Epithelial cell of proximal tubule (primary cell): ENCODE measurements around the gene IL31RA. TPM values are rescaled to one million over a fixed set of nuclear protein-coding genes. Genes with fewer than 3 reads are reported as not detected.

ENCODE experiments used
- DNase-seq: peaks from one replicate; pipeline ENCODE4 v3.0.0-alpha.2; 2011; ENCODE audit warnings: low read depth
- H3K4me3 ChIP-seq: 2 replicates; pipeline ENCODE4 v1.5.1; 2011; ENCODE audit warnings: low read depth, mild to moderate bottlenecking, low read length
- CTCF ChIP-seq: conservative IDR thresholded peaks from 2 replicates; pipeline ENCODE4 v1.5.1; 2012; ENCODE audit warnings: low read depth, mild to moderate bottlenecking, low read length
- total RNA-seq: library from RNA; depleted of rRNA; stranded (reverse); fragments of >200 nt; gene quantifications from 2 replicates; pipeline ENCODE4 v1.2.3, GENCODE V29; 2015

IL31RA gene
- total RNA-seq, 1 donor from 2014 or later = 2.9 TPM

GRCh38 chr5:55858104-55858503 is 6.9 kb downstream of the IL31RA start:
- H3K4me3 ChIP-seq = no peak overlapping the region
- TF ChIP-seq CTCF = no peak
- DNase-seq = no peak

- no peak for DNase-seq
- TF ChIP-seq CTCF = no peak
- no peak overlapping the region for H3K4me3 ChIP-seq
Observed at GRCh38 chr5:55860288-55860687, 9.1 kb downstream of the IL31RA start.

GRCh38 chr5:55860709-55861108 is 9.6 kb downstream of the IL31RA start:
- DNase-seq = no peak
- no peak for TF ChIP-seq CTCF
- H3K4me3 ChIP-seq = no peak overlapping the region

- no peak overlapping the region for H3K4me3 ChIP-seq
- no peak for DNase-seq
- no peak for TF ChIP-seq CTCF
Observed at GRCh38 chr5:55864606-55865541, 13.7 kb downstream of the IL31RA start.

GRCh38 chr5:55865831-55866230 is 14.7 kb downstream of the IL31RA start:
- H3K4me3 ChIP-seq = no peak overlapping the region
- TF ChIP-seq CTCF = no peak
- no peak for DNase-seq

GRCh38 chr5:55866485-55866884 is 15.3 kb downstream of the IL31RA start:
- TF ChIP-seq CTCF = no peak
- H3K4me3 ChIP-seq = no peak overlapping the region
- DNase-seq = no peak

GRCh38 chr5:55866934-55867333 is 15.8 kb downstream of the IL31RA start:
- no peak for DNase-seq
- no peak for TF ChIP-seq CTCF
- no peak overlapping the region for H3K4me3 ChIP-seq
